Activated CD4-positive, alpha-beta T cell treated with anti-CD3 and anti-CD28 coated beads, Interleukin-2, amount 50 U/mL, for 4 hours (primary cell): Measurements from ENCODE around the gene NME5.
A peak's percentile ranks its signal among the peaks of the same experiment; 100 is the strongest.
"Not testable (repeated sequence)": the region's sequence is repeated elsewhere in the genome, so short reads cannot be mapped to it uniquely, and the experiment has no call there.

Experiments used
- DNase-seq, 2 experiments: peaks; one replicate each; pipeline ENCODE4 v3.0.0-alpha.2; 2020

The NME5 gene, protein sequence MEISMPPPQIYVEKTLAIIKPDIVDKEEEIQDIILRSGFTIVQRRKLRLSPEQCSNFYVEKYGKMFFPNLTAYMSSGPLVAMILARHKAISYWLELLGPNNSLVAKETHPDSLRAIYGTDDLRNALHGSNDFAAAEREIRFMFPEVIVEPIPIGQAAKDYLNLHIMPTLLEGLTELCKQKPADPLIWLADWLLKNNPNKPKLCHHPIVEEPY

DNA sequence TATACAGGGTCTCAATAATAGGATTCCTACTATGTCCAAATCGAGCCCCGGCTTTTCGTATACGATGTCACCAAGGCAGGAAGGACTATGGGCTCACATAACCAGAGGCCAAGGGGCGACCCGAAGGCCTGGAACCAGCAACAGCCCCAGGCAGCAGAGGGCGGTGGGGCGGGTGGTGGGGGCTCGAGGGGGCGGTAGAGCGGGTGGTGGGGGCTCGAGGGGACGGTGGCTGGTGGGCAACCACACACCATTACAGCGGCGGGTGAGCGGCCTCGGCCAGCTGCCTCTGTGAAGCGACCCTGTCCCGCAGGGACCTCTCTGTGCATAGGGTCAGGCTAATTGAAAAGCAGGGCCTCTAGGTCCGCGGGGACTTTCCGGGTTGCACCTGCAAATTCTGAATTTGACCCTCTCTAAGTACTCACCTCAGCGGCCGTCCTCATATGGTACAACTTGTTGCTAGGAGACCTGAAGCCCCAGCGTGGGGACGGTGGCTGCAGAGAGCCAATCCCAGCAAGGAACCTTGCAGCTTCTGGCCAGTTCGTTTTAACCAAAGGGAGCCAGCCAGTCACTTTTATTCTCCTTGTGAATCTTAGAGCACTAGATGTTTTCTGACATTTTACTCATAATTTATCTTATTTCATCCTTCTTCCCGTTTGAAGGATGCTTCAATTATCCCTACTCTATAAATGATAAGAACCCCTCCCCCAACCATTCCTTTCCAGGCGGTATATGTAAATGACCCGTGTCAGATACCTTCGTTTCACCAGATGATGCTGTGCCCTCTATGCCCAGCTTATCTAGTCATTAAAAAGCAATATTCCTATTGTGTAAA lies at the start of gene NME5:
NME5 (minus strand) TSS at position 480 of the 832 bp plus-strand sequence. CDS start 648 bp downstream, outside the sequence.
- DNase-seq = no peak

DNA sequence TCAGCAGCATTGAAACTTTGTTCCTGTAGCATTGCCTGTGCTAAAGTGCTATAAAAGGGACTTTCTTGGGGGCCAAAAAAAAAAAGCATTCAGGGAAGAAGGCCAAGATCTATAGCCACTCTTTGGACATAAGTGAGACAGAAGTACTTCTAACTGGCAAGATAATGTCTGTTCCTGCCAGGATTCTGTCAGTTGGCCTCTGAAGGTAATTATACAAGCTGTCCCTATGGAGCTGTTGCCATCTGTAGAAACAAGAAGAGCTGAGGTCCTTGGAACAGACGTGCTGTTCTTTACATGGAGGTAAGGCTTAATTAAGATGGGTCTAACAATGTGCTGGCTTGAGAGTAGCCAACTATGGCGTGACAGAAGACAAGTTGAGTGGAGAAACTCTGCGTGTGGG lies 49.4 kb upstream of the NME5 start:
- no peak for DNase-seq

DNA sequence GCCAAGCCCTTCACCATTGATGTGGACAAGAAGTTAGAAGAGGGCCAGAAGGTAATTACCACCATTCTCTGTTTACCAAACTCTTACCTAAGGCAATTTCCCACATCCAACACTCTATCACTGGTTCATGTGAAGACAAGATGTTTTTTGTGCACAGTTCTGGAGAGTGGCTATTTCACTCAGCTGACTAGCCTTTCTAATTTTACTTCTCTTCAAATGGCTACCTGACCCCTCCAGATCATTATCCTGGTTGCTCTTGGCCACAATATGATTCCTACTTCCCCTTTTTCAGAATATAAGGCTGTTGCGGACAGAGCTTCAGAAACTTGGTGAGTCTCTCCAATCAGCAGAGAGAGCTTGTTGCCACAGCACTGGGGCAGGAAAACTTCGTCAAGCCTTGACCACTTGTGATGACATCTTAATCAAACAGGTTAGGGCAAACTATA lies 46.8 kb upstream of the NME5 start:
- DNase-seq = no peak

DNA sequence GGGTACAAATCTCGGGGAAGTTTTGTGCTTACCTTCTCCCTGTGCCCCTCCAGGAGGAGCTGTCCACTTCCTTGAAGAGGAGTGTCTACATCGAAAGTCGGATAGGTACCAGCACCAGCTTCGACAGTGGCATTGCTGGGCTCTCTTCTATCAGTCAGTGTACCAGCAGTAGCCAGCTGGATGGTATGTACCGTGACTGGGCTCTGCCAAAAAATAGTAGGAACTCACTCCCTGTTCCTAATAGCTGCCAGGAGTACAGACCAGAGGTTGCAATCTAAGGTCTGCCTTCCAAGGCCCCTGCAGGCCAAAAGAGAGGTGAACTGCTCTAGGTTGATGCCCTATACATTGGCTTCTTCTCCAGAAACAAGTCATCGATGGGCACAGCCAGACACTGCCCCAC lies 43.6 kb upstream of the NME5 start:
- DNase-seq = no peak

DNA sequence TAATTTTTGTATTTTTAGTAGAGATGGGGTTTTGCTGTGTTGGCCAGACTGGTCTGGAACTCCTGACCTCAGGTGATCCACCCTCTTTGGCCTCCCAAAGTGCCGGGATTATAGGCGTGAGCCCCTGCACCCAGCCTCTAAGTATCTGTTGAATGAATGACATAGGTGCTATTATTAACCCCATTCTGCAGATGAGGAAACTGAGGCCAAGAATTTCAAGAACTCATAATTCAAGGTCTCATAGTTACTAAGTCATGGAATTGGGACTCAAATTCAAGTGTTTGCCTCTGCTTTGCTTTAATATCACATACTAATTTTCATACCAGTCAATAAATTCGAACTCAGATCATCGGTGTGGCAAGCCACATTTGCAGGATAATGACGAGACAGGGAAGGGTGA lies 41.6 kb upstream of the NME5 start:
- no peak for DNase-seq

DNA sequence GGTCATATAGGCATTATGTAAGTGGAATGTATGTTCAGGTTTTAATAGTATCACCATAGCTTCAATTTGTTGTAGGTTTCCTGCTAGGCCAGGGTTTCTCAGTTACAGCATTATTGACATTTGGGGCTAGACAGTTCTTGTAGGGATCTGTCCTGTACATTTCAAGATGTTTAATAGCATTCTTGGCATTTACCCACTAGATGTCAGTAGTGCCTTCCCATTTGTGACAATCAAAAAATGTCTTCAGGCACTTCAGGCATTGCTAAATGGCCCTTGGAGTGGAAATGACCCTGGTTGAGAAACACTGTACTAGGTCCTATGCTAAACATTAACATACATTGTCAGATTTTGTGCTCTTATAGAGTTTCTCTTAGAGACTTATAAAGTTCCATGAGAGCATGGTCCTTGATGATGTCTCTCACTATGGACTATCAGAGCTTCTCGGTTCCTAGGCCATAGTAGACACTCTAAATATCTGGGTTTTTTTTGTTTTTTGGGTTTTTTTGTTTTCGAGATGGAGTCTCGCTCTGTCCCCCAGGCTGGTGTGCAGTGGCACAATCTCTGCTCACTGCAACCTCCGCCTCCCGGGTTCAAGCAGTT lies 41.1 kb upstream of the NME5 start:
- no peak for DNase-seq

DNA sequence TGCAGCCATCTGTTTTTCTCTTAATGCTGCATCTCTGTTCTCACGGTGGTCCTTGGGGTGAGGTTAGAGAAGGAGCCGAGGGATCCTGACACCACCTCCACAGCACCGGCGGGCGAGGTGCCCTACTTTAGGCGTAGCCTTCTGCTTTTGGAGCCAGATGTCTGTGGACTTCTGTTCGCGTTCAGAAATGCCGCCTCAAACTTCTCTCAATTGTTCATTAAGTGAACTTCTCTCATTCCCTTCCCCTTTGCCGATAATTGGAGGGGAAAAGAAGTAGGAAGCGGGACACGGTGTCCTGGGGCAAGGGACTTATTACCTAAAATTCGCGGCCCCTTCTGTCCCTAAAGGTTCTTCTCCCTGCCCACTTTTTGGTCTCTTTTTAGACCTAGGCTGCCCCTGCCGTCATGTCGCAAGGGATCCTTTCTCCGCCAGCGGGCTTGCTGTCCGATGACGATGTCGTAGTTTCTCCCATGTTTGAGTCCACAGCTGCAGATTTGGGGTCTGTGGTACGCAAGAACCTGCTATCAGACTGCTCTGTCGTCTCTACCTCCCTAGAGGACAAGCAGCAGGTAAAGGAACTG lies 40.1 kb upstream of the NME5 start:
- DNase-seq = no peak

DNA sequence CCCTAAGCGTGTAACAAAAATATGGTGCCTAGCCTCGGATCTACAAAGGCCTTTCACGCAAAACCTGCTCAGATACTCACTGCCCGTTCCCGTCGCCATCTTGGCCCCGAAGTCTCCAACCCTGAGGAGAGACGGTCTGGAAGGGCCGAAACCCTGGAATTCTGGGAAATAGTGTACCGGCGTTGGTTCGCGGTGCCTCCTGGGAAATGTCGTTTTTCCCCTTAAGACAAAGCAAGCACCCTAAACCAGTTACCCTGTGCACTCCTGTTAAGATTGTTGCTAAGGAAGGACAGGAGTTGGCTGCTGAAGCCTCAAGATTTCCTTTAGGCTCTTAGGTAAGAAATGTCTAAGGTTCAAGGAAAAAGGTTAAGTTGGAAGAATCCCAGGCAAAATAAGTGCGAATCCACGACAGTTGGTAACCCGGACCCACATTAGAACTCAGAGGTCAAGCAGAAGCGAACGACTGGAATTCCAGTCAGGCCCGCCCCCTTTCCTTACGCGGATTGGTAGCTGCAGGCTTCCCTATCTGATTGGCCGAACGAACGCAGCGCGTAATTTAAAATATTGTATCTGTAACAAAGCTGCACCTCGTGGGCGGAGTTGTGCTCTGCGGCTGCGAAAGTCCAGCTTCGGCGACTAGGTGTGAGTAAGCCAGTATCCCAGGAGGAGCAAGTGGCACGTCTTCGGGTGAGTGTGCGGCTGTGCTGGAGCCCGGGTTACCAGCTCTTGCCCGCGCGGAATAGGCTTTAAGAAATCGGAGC lies 39.5 kb upstream of the NME5 start, which contains the start of the genes BRD8 and KIF20A:
BRD8 (minus strand) TSS at position 115 of the 761 bp plus-strand sequence; CDS start at position 99, 16 bp downstream.
KIF20A (plus strand) TSS at position 597 of the 761 bp plus-strand sequence. CDS start 569 bp downstream, outside the sequence.
- DNase-seq = peak; percentile 82 to 85

DNA sequence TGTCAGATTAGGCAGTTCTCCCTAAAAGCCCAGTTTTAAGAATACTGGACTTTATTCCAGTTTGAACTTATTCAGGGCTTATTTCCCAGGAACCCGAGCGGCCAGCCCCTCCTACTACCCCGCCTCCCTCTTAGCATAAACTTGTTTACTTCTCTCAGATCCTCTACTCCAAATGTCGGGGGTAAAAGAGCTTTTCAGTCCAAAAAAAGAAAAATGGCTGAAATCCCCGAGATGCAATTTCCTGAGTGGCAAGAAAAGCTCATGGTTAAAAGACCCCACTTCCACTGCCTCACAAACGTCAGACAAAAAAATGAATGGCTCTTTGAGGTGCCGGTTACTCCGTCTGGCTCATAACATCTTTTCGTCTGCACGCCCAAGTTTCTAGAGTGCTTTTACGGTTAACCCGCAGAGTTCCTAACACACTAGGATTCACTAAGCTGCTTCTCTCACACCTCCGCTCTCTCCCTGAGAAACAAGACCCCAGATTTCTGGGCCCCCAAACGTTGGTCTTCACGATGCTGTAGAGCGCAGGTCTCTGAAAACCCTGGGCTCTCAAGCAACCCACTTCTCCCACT lies 38.8 kb upstream of the NME5 start:
- no peak for DNase-seq

DNA sequence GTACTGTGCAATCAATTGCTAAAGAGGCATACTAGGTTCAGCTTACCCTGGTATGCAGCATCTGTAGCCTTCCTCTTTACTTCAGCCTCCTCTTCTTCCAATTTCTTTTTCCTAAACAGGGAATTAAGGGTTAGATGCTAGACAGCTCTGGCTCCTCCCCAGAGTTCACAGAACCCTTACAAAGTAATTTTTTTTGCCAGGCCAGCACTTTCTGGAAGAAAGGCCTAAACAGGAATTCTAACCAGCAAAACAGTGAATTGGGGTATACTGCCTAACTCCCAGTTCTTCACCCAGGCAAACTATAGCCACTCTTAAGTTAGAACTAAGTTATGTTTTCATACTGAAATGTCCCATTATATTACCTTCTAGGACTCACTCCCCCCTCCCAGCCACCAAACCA lies 31.1 kb upstream of the NME5 start:
- DNase-seq = no peak

DNA sequence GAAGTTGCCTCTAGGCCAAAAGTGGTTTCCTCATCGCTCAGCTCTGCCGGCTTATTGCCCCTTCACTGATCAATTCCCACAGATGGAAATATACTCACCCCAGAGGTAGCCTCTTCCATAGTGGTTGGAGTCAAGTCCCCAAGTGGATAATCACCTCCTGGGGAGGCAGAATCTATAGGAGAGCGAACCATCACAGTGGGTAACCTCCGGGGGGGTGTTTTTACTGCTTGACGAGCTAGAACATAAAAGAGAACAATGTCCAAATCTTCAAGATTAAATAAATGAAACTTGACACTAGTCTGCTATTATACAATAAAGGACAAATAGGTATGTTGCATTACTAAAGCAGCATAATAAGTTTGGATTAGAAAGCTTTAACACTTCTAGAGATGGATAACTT lies 29.9 kb upstream of the NME5 start:
- no peak for DNase-seq

DNA sequence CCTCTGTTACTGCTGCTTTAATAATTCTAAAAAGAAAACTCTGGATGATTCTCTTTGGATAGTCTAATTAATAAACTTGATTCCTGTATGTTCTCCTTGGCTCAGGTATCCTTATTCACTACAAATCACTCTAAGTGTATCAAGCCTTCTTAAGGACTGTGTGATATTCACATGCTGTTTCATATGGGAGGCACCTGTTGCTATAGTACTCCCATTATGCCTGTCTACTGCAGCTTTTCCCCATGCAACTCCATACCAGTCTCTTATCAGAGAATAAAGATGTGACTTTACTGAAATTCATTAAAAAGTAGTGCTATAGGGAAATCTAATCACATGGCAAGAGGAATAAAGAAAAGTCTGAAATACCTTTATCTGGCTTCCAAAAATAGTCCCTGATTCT lies 24.5 kb upstream of the NME5 start:
- DNase-seq = no peak

DNA sequence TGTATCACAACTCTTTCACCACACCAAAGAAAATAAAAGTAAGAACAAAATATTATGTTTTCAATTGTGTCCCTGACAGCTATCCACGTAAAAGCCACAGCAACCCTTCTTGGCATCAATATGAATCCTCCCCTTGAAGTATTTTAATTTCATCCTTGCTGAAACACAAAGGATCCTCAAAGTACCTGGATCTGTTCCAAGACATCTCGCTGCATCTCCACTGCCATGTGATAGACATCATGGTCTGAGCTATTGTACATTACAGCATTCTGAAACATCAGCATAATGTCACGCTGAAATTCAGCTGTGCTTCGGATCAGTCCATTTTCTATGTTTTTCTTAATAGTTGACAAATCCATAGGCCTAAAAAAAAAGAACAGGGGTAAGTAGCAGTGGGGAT lies 21.5 kb upstream of the NME5 start:
- DNase-seq = no peak

DNA sequence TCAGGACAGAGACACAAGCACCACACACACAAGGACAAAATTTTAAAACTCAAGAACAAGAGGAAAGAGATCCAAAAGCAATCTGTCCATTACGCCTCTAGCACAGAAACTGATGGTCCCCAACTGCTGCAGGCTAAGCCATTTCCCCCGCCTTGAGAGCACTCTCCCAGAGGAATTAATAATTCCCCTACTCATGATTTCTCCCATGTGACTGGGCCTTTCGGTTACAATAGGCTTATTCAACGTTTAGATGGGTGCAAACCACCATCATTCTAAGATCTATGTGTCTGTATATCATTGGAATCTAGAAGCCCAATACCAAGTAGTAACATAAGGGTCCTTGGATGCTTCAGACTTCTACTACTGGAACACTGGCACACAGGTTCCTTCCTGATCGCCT lies 20.4 kb upstream of the NME5 start:
- DNase-seq = no peak

DNA sequence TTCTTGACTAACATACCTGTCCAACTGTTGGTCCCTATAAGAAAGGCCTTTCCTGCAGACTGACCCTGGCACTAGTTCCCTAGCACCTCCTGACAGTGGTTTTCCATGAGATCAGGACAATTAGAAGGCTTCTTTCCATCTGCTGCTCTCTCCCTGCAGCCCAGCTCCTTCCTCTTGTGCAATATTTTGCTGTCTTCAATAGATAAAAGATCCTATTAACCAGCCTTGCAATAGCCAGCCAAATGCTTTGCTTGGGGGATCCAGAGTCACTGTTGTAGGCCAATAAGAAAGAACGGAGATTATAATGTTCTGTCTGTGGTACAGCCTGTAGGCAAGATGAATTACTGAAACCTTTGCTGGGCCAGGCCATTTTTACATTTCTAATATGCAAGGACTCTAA lies 18.4 kb upstream of the NME5 start:
- no peak for DNase-seq

DNA sequence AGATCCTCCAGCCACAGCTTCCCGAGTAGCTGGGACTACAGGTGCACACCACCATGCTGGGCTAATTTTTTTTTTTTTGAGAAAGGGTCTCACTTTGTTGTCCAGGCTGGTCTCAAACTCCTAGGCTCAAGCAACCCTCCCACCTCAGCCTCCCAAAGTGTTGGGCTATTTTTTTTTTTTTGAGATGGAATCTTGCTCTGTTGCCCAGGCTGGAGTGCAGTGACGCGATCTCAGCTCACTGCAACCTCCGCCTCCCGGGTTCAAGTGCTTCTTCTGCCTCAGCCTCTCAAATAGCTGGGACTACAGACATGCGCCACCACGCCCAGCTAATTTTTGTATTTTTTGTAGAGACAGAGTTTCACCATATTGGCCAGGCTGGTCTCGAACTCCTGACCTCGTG lies 16.7 kb upstream of the NME5 start:
- not testable (repeated sequence) for DNase-seq

DNA sequence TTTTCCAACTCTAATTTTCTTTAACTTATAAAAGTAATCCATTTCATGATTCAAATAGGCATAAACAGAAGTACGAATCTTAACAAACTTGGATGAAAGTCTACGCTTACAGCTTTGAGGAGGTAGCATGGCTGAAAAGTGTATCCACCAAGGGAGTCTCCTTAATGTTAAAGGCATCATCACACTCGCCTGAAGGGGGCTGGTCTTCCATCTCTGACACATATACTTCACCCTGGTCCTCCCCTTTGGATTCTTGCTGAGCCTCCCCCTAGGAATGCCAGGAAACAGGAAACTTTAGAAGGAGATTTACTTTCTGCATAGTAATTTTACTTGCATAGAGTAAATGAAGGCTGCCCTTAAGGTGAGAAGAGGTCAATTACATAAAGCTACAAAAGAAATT lies 10.3 kb upstream of the NME5 start:
- no peak for DNase-seq

DNA sequence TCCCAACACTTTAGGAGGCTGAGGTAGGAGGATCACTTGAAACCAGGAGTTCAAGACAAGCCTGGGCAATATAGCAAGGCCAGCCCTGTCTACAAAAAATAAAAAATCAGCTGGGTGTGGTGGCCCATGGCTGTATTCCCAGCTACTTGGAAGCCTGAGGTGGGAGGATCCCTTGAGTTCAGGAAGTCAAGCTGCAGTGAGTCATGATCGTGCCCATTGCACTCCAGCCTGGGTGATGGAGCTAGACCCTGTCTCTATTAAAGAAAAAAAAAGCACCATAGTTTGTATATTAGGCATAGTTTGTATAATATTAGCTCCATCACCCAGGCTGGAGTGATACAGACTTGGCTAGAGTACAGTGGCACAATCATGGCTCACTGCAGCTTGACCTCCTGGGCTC lies 9.6 kb upstream of the NME5 start:
- DNase-seq = no peak

DNA sequence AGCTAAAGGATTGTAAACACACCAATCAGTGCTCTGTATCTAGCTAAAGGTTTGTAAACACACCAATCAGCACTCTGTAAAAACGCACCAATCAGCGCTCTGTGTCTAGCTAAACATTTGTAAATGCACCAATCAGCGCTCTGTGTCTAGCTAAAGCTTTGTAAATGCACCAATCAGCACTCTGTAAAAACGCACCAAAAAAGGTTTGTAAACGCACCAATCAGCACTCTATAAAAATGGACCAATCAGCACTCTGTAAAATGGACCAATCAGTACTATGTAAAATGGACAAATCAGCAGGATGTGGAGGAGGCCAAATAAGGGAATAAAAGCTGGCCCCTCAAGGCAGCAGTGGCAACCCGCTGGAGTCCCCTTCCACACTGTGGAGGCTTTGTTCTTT lies 4.3 kb upstream of the NME5 start:
- not testable (repeated sequence) for DNase-seq

DNA sequence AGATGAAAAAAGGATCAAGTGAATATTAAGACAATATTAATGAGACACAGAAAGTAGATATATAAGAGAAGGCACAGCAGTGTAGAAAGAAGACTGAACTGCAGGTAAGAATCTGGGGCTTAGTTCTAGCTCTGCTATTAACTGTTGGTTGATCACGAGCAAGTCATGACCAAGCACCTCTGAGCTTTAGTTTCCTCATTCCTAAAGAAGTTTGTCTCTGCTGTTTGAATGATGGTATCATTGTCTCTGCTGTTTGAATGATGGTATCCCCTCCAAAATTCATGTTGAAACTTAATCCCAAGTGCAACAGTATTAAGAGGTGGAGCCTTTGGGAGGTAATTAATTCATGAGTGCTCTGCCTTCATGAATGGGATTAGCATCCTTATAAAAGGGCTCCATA lies 2.5 kb upstream of the NME5 start:
- DNase-seq = no peak

DNA sequence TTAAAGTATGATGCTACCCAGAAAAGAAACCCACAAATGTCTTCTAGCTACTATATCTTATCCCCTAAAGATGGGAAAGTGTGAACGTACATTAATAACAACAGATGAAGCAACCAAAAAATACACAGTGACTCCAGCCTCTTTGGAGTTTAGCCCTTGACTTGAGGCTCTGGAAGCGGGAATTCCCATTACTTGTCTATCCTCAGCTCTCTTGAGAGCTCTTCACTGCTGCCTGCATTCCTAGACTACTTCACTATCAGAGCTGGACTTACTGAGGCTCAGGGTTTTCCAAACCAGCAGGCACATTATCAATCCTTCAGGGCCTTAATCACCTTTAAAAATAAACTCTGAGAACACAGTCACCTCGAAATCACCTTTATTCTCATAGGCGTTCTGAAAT lies 1.0 kb upstream of the NME5 start:
- DNase-seq = no peak

DNA sequence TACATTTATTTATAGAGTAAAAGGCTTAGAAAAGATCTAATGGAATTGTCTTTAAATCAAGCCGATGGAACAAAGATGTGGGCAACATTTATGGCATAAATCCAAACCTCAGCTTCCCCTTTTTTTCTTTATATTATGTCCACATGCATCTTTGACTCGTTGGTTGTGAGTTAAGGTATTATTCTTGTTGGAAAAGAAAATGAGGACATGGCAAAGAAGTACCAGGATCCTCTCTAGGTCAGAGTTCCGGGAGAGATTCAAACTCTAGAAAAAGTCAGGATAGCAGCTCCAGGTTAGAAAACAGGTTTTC lies 508 bp upstream of the NME5 start:
- DNase-seq = no peak

DNA sequence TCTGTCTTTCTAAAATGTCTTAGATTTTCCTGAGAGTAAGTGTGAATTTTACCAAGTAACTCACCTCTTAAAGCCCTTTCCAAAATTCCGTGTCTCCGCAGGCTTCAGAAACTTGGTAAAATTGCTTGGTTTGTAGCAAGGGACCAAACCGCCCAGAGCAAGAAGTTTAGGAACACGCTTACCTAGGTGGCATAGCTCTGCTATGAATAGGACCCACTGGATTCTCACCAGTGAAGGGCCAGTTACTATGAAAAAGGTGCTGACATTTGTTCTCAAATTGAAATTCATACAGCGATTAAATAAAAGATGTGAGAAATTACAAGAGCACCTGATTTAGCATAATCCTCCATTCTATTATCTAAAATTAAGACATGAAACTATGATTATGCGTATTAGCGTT lies 6.7 kb downstream of the NME5 start:
- DNase-seq = no peak
